H1 (cell line): Measurements from ENCODE around the gene PDZRN4.

Experiments used
- BRCA1 ChIP-seq: IDR thresholded peaks from 2 replicates; pipeline ENCODE4 v1.6.1; 2012; ENCODE audit warnings: low read depth, low read length, improper control_type of control experiment
- CHD1 ChIP-seq: IDR thresholded peaks from 2 replicates; pipeline ENCODE4 v1.6.1; 2012; ENCODE audit warnings: low read depth, low read length, improper control_type of control experiment
- EZH2 ChIP-seq: fragments of 200-600 bp; sonication (generic); IDR thresholded peaks from 2 replicates; pipeline ENCODE4 v1.7.1; 2012; ENCODE audit warnings: low read depth, mild to moderate bottlenecking, moderate library complexity, low read length, inconsistent platforms; ENCODE audit not compliant: severe bottlenecking
- POLR2A ChIP-seq, 2 experiments: IDR thresholded peaks; 1 replicate in 1 of 2; 2 replicates in 1 of 2; pipeline ENCODE4 v1.6.1; 2011; ENCODE audit warnings: low read depth in 2 of 2, low read length in 2 of 2, mild to moderate bottlenecking in 2 of 2; ENCODE audit errors: control extremely low read depth in 1 of 2
- SUZ12 ChIP-seq: fragments of 200-600 bp; sonication (generic); IDR thresholded peaks from 2 replicates; pipeline ENCODE4 v1.6.1; 2012; ENCODE audit warnings: mild to moderate bottlenecking, inconsistent platforms, low read length, moderate library complexity, mixed read lengths
- TCF12 ChIP-seq: IDR thresholded peaks from 2 replicates; pipeline ENCODE4 v1.6.1; 2011; ENCODE audit warnings: low read depth, mild to moderate bottlenecking, low read length
- USF2 ChIP-seq: IDR thresholded peaks from 2 replicates; pipeline ENCODE4 v1.6.1; 2011; ENCODE audit warnings: low read length, improper control_type of control experiment
- TF ChIP-seq, protein P1 (sequence below), 3 experiments: IDR thresholded peaks; 1 replicate in 2 of 3; 2 replicates in 1 of 3; pipeline versions ENCODE4 v1.5.1 to v1.6.1; 2011; ENCODE audit warnings: low read length in 3 of 3, mild to moderate bottlenecking in 3 of 3, inconsistent platforms in 2 of 3, low read depth in 1 of 3, moderate library complexity in 1 of 3; ENCODE audit not compliant: insufficient read depth in 1 of 3; ENCODE audit errors: control extremely low read depth in 1 of 3
- TF ChIP-seq, protein P2 (sequence below): IDR thresholded peaks from 2 replicates; pipeline ENCODE4 v1.6.1; 2012; ENCODE audit warnings: inconsistent platforms

- TF ChIP-seq, protein P1, sequence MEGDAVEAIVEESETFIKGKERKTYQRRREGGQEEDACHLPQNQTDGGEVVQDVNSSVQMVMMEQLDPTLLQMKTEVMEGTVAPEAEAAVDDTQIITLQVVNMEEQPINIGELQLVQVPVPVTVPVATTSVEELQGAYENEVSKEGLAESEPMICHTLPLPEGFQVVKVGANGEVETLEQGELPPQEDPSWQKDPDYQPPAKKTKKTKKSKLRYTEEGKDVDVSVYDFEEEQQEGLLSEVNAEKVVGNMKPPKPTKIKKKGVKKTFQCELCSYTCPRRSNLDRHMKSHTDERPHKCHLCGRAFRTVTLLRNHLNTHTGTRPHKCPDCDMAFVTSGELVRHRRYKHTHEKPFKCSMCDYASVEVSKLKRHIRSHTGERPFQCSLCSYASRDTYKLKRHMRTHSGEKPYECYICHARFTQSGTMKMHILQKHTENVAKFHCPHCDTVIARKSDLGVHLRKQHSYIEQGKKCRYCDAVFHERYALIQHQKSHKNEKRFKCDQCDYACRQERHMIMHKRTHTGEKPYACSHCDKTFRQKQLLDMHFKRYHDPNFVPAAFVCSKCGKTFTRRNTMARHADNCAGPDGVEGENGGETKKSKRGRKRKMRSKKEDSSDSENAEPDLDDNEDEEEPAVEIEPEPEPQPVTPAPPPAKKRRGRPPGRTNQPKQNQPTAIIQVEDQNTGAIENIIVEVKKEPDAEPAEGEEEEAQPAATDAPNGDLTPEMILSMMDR (IDR thresholded peaks at IDR 0.05; ENCODE audit: control extremely low read depth in 1 of 3, insufficient read depth in 1 of 3, low read depth in 1 of 3, low read length in 3 of 3) = no peak
- TF ChIP-seq POLR2A (IDR thresholded peaks at IDR 0.05; ENCODE audit: control extremely low read depth in 1 of 2, low read depth in 2 of 2, low read length in 2 of 2) (no peak), EZH2 (no peak), BRCA1 (no peak), CHD1 (no peak), TCF12 (no peak), USF2 (no peak), SUZ12 (no peak)
- TF ChIP-seq, protein P2, sequence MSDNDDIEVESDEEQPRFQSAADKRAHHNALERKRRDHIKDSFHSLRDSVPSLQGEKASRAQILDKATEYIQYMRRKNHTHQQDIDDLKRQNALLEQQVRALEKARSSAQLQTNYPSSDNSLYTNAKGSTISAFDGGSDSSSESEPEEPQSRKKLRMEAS = no peak
These were observed 47.0 kb upstream of the PDZRN4 start for GRCh38 chr12:41141104-41141503.
